Right atrium auricular region (tissue), 2 donors: ENCODE results near the gene OR5L1. TPM values are rescaled to one million over a fixed set of nuclear protein-coding genes. Genes with fewer than 3 reads are reported as not detected.

Experiments
- DNase-seq: peaks from one replicate; pipeline ENCODE4 v3.0.0-alpha.2; 2019; ENCODE audit warnings: low spot score
- H3K27ac ChIP-seq, 2 donors: fragments of 200-600 bp; sonication (generic); 1 replicate in 1 of 2; 2 replicates in 1 of 2; pipeline ENCODE4 v1.5.1; 2016 to 2019
- H3K27me3 ChIP-seq, 2 donors: fragments of 200-600 bp; sonication (generic); one replicate each; pipeline versions ENCODE4 v1.5.1 to v1.6.0; 2017 to 2019
- H3K36me3 ChIP-seq: fragments of 200-600 bp; sonication (generic); one replicate; pipeline ENCODE4 v1.5.1; 2016
- H3K4me1 ChIP-seq, 2 donors: fragments of 200-600 bp; sonication (generic); one replicate each; pipeline versions ENCODE4 v1.5.1 to v1.6.0; 2017 to 2019
- H3K4me3 ChIP-seq, 2 donors: fragments of 200-600 bp; sonication (generic); 1 replicate in 1 of 2; 2 replicates in 1 of 2; pipeline ENCODE4 v1.5.1; 2017 to 2019; ENCODE audit warnings: mild to moderate bottlenecking in 1 of 2, moderate library complexity in 1 of 2
- H3K9me3 ChIP-seq, 2 donors: fragments of 200-600 bp; sonication (generic); one replicate each; pipeline ENCODE4 v1.5.1; 2019
- total RNA-seq, 2 donors: library from RNA; depleted of rRNA; stranded (reverse); fragments of >200 nt; gene quantifications; one replicate each; pipeline ENCODE4 v1.1.0, GENCODE V29; 2016
- TF ChIP-seq, protein P1 (sequence below), 2 donors: fragments of 200-600 bp; sonication (generic); IDR thresholded peaks; one replicate each; pipeline ENCODE4 v1.5.1; 2019; ENCODE audit warnings: antibody characterized with exemption in 2 of 2

Gene OR5L1
- not detected for total RNA-seq

DNA sequence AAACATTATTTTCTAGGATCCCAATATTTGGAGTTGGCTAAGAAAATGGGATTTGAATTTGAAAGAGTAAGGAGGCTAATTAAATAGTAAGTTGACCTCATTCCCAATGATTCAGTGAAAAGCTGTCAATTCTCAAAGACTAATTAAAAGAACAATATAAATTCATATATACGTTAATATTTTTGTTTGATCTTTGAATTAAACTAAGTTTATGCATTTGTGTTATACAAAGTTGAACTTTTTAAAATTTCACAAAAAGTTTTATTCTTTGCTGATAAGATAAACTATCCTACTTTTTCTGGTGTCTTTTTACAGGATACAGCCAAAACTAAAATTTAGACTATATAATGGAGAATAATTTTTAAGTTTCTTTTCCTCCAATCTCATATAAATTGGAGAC is at the start of gene OR5L1:
Gene OR5L1, plus strand, starts transcription at position 301 of the 400 bp plus-strand sequence. CDS start 100 bp downstream, outside the sequence.
- Histone ChIP-seq H3K4me3 (no peak within 1 kb of the TSS), H3K27me3 (no peaks in the 10 kb centered on the region), H3K27ac (no peak within 1 kb of the TSS), H3K9me3 (no peaks in the 10 kb centered on the region), H3K36me3 (no peaks in the 10 kb centered on the region), H3K4me1 (no peaks in the 10 kb centered on the region)
- TF ChIP-seq, protein P1, sequence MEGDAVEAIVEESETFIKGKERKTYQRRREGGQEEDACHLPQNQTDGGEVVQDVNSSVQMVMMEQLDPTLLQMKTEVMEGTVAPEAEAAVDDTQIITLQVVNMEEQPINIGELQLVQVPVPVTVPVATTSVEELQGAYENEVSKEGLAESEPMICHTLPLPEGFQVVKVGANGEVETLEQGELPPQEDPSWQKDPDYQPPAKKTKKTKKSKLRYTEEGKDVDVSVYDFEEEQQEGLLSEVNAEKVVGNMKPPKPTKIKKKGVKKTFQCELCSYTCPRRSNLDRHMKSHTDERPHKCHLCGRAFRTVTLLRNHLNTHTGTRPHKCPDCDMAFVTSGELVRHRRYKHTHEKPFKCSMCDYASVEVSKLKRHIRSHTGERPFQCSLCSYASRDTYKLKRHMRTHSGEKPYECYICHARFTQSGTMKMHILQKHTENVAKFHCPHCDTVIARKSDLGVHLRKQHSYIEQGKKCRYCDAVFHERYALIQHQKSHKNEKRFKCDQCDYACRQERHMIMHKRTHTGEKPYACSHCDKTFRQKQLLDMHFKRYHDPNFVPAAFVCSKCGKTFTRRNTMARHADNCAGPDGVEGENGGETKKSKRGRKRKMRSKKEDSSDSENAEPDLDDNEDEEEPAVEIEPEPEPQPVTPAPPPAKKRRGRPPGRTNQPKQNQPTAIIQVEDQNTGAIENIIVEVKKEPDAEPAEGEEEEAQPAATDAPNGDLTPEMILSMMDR (IDR thresholded peaks at IDR 0.05), result no peak
- no peak for DNase-seq

DNA sequence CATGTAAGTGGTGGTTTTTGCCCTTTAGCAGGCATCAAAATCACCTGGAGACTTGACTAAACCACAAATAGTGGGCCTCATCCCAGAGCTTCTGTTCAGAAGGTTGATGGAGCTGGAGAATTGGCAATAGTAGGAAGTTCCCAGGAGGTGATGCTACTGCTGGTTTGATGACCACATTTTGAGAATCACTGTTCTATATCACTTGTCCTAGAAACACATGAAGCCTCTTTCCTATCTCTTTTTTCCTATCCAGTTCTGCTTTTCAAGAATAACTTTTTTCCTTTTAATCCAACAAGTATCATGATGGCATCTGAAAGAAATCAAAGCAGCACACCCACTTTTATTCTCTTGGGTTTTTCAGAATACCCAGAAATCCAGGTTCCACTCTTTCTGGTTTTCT is 38.0 kb upstream of the OR5L1 start, which contains the start of gene OR5D13:
Gene OR5D13, plus strand, starts transcription at position 301 of the 400 bp plus-strand sequence. Its CDS starts 0 bp downstream, at position 301.
- no peak within 1 kb of the TSS for H3K27ac ChIP-seq
- no peaks in the 10 kb centered on the region for H3K27me3 ChIP-seq
- TF ChIP-seq, protein P1 (IDR thresholded peaks at IDR 0.05), result no peak

DNA sequence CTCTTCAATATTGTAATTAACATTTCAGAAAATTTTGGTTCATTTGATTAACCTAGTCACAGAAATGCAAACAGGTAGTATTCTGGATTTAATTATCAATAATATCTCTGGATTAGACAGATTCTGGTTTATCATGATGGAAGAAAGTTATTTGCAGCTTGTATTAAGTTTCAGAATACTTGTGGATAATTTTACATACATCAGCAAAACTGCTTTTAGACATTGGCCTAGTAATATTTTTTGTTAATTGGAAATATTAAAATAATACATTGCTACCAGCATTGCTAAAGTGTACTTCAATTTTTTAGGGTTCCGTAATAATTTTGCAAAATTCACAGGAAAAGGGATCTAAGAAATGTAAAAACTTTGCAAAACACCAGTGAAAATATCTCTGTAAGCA is 19.6 kb upstream of the OR5L1 start:
- Histone ChIP-seq H3K4me3 (no peak overlapping the region), H3K27ac (no peak overlapping the region), H3K27me3 (no peaks in the 10 kb centered on the region), H3K36me3 (no peaks in the 10 kb centered on the region), H3K4me1 (no peaks in the 10 kb centered on the region), H3K9me3 (no peaks in the 10 kb centered on the region)
- no peak for DNase-seq
- TF ChIP-seq, protein P1 (IDR thresholded peaks at IDR 0.05), result no peak

More for the DNA sequence above, 38.0 kb upstream of the OR5L1 start, which contains the start of gene OR5D13:
- Histone ChIP-seq H3K4me1 (no peaks in the 10 kb centered on the region), H3K9me3 (no peaks in the 10 kb centered on the region), H3K36me3 (no peaks in the 10 kb centered on the region), H3K4me3 (no peak within 1 kb of the TSS)
- DNase-seq, result no peak

DNA sequence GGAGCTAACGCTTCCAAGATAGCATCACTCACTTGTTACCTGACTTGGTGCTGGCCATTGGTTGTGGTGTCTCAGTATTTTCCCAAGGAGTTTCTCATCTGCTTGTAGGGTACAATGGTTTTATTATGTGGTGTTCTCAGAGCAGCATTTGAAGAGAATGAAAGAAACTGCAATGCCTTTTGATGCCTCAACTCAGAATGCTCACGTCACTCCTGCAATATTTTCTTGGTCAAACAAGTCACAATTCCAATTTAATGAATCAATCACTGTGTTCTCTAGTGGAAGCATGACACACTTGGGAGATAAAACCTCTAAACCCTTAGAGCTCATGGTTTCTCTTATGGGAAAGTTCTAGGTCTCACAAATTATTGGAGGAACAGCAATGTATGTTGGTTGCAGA is 17.8 kb upstream of the OR5L1 start:
- TF ChIP-seq, protein P1 (IDR thresholded peaks at IDR 0.05), result no peak
- Histone ChIP-seq H3K27me3 (no peaks in the 10 kb centered on the region), H3K4me3 (no peak overlapping the region), H3K9me3 (no peaks in the 10 kb centered on the region), H3K4me1 (no peaks in the 10 kb centered on the region), H3K27ac (no peak overlapping the region), H3K36me3 (no peaks in the 10 kb centered on the region)
- no peak for DNase-seq

DNA sequence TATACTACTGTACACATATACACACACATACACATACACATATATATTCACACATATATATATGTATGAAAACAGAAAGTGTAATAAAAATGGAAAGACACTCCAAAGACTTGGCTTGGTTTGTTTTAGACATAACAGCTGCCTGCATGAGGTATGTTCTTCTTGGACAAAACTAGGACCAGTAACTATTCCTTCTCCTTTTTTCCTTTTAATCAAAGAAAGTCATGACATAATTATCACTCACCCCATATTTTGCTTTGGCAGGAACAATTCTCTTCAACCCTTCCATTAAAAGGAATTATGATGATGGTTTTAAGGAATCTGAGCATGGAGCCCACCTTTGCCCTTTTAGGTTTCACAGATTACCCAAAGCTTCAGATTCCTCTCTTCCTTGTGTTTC is 15.9 kb upstream of the OR5L1 start, which contains the start of gene OR5D14:
Gene OR5D14, plus strand, starts transcription at position 301 of the 400 bp plus-strand sequence. Its CDS starts 0 bp downstream, at position 301.
- TF ChIP-seq, protein P1 (IDR thresholded peaks at IDR 0.05), result no peak
- Histone ChIP-seq H3K4me3 (no peak within 1 kb of the TSS), H3K27ac (no peak within 1 kb of the TSS), H3K27me3 (no peaks in the 10 kb centered on the region), H3K9me3 (no peaks in the 10 kb centered on the region), H3K4me1 (no peaks in the 10 kb centered on the region), H3K36me3 (no peaks in the 10 kb centered on the region)
- DNase-seq, result no peak

DNA sequence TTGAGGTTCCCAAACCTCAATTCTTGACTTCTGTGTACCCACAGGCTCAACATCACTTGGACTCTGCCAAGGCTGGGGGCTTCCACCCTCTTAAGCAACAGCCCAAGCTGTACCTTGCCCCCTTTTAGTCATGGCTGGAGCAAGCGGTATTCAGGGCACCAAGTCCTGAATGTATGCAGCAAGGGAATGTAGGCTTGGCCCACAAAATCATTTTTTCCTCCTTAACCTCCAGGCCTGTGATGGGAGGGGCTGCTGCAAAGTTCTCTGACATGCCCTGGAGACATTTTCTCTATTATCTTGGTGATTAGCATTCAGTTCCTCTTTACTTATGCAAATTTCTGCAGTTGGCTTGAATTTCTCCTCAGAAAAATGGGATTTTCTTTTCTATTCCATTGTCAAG is 4.9 kb upstream of the OR5L1 start:
- Histone ChIP-seq H3K9me3 (no peaks in the 10 kb centered on the region), H3K27ac (no peak overlapping the region), H3K4me1 (no peaks in the 10 kb centered on the region), H3K36me3 (no peaks in the 10 kb centered on the region), H3K27me3 (no peaks in the 10 kb centered on the region), H3K4me3 (no peak overlapping the region)
- DNase-seq, result no peak
- TF ChIP-seq, protein P1 (IDR thresholded peaks at IDR 0.05), result no peak
